OCI-LY3 (cell line): ENCODE data around the gene DHRS7.

Source experiments
- CTCF ChIP-seq: fragments of 200-600, 300-600 bp; sonication (generic); IDR thresholded peaks from 2 replicates; pipeline ENCODE4 v1.5.1; 2014; ENCODE audit warnings: antibody characterized with exemption, low read length, low read depth
- EZH2phosphoT487 ChIP-seq: fragments of 200-600 bp; shearing (Covaris generic); IDR thresholded peaks from 2 replicates; pipeline ENCODE4 v1.6.1; 2018; ENCODE audit warnings: antibody characterized with exemption, mixed run types, low read depth

- TF ChIP-seq CTCF (no peak), EZH2phosphoT487 (no peak)
These were observed 41.8 kb upstream of the DHRS7 start for GRCh38 chr14:60206837-60207533.
